ENCODE data around the gene GARNL3.

GARNL3 gene

GRCh38 chr9:127347831-127348776 is 83.5 kb downstream of the GARNL3 start:
- DNase-seq (ENCODE audit: low read depth, low spot score): no peak
- Histone ChIP-seq H3K4me3 (ENCODE audit: low read length) (no peak overlapping the region), H3K36me3 (ENCODE audit: control insufficient read depth, insufficient read depth, low read length) (0 out of 2 replicates have a peak, but pooled peaks cover 2% of the 10 kb centered on the region), H3K4me1 (ENCODE audit: control insufficient read depth, insufficient read depth, low read length) (no peaks in the 10 kb centered on the region), H3K27me3 (ENCODE audit: control insufficient read depth, insufficient read depth, low read length) (no peaks in the 10 kb centered on the region), H3K27ac (ENCODE audit: low read length) (no peak overlapping the region), H3K9me3 (ENCODE audit: control insufficient read depth, insufficient read depth, low read length) (no peaks in the 10 kb centered on the region)
- no CpG with 5 or more reads among the region's 8 CpGs for WGBS (ENCODE audit: insufficient coverage, insufficient read length)

GRCh38 chr9:127349483-127350113 is 85.0 kb downstream of the GARNL3 start:
- Histone ChIP-seq H3K27me3 (ENCODE audit: control insufficient read depth, insufficient read depth, low read length) (no peaks in the 10 kb centered on the region), H3K4me3 (ENCODE audit: low read length) (no peak overlapping the region), H3K9me3 (ENCODE audit: control insufficient read depth, insufficient read depth, low read length) (no peaks in the 10 kb centered on the region), H3K4me1 (ENCODE audit: control insufficient read depth, insufficient read depth, low read length) (peaks cover 3% of the 10 kb centered on the region), H3K27ac (ENCODE audit: low read length) (no peak overlapping the region), H3K36me3 (ENCODE audit: control insufficient read depth, insufficient read depth, low read length) (0 out of 2 replicates have a peak, but pooled peaks cover 2% of the 10 kb centered on the region)
- no peak for DNase-seq (ENCODE audit: low read depth, low spot score)
- WGBS (ENCODE audit: insufficient coverage, insufficient read length): no CpG with 5 or more reads among the region's 12 CpGs

DNA sequence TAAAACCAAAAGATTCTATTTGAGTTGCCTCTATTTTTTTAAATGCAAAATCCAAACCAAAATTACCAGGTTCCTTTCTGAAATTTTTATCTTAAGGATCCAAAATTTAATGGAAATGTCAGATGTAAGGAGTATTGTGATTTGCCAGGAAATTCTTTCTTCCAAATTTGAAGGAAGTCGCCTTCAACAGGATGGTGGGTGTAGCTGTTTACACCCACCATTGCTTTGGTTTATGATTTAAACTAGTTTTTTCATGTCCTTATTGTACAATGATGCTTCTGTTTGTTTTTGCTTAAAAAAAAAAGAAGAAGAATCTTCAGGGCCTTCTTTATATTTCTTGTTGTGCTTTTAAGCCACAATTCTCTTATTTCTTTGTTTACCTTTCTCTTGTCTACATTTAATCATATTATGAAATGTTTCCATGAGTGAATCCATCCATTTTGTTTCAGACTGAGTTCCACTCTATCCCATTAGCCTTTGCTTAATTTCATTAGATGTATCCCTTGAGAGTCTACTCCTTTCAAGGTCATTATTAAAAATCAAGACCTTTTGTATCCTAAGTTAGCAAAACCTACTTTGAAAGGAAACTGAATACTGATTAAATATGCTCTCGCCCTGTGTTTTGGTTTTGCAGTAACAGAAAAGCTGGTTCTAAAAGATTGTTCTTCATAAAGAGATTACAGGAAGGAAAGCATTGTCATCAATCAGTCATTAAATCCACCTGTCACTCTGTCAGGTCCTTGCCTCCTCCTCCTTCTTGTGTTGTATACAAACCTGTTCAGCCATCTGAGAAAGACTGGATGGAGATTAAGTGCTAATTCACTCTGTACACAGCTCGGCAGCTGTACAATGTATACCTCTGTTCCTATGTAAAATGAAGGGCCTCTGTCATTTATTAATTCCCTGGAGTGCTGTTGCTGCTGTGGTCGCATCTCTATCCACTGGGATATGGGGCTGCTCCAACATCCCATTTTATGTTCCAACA is 86.9 kb downstream of the GARNL3 start:
- no peaks in the 10 kb centered on the region for H3K9me3 ChIP-seq (ENCODE audit: control insufficient read depth, insufficient read depth, low read length)
- peaks cover 3% of the 10 kb centered on the region for H3K4me1 ChIP-seq (ENCODE audit: control insufficient read depth, insufficient read depth, low read length)
- no CpG with 5 or more reads among the region's 4 CpGs for WGBS (ENCODE audit: insufficient coverage, insufficient read length)
- no peak overlapping the region for H3K4me3 ChIP-seq (ENCODE audit: low read length)
- no peak for DNase-seq (ENCODE audit: low read depth, low spot score)
- no peaks in the 10 kb centered on the region for H3K36me3 ChIP-seq (ENCODE audit: control insufficient read depth, insufficient read depth, low read length)
- no peaks in the 10 kb centered on the region for H3K27me3 ChIP-seq (ENCODE audit: control insufficient read depth, insufficient read depth, low read length)
- no peak overlapping the region for H3K27ac ChIP-seq (ENCODE audit: low read length)

- Histone ChIP-seq H3K36me3 (ENCODE audit: control insufficient read depth, insufficient read depth, low read length) (no peaks in the 10 kb centered on the region), H3K4me1 (ENCODE audit: control insufficient read depth, insufficient read depth, low read length) (peaks cover 3% of the 10 kb centered on the region), H3K4me3 (ENCODE audit: low read length) (no peak overlapping the region), H3K27me3 (ENCODE audit: control insufficient read depth, insufficient read depth, low read length) (no peaks in the 10 kb centered on the region), H3K9me3 (ENCODE audit: control insufficient read depth, insufficient read depth, low read length) (no peaks in the 10 kb centered on the region), H3K27ac (ENCODE audit: low read length) (no peak overlapping the region)
- WGBS (ENCODE audit: insufficient coverage, insufficient read length): no CpG with 5 or more reads among the region's 5 CpGs
- peak; percentile 64 for DNase-seq (ENCODE audit: low read depth, low spot score)
These were observed 89.3 kb downstream of the GARNL3 start for GRCh38 chr9:127353882-127354281.

DNA sequence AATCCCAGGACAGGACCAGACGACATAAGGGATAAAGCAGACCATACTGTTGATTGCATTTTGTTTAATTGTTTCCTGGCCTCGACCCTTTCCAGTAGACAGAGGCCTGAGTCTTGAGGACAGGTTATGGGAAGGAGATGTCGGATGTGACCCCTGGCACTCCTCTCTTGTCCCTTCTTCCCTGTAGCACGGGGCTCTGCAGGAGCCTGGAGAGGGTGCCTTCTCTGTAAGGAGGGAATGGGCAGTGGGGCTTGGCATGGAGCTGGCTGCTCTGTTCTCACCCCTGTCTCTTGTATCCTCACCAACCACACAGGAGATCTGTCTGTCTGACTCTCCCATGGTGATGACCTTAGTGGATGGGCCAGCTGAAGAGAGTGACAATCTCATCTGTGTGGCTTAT is 92.3 kb downstream of the GARNL3 start:
- H3K4me1 ChIP-seq (ENCODE audit: control insufficient read depth, insufficient read depth, low read length): peaks cover 3% of the 10 kb centered on the region
- no peaks in the 10 kb centered on the region for H3K9me3 ChIP-seq (ENCODE audit: control insufficient read depth, insufficient read depth, low read length)
- no peak overlapping the region for H3K4me3 ChIP-seq (ENCODE audit: low read length)
- H3K27ac ChIP-seq (ENCODE audit: low read length): no peak overlapping the region
- WGBS (ENCODE audit: insufficient coverage, insufficient read length): no CpG with 5 or more reads among the region's 4 CpGs
- no peaks in the 10 kb centered on the region for H3K27me3 ChIP-seq (ENCODE audit: control insufficient read depth, insufficient read depth, low read length)
- H3K36me3 ChIP-seq (ENCODE audit: control insufficient read depth, insufficient read depth, low read length): no peaks in the 10 kb centered on the region
- no peak for DNase-seq (ENCODE audit: low read depth, low spot score)

DNA sequence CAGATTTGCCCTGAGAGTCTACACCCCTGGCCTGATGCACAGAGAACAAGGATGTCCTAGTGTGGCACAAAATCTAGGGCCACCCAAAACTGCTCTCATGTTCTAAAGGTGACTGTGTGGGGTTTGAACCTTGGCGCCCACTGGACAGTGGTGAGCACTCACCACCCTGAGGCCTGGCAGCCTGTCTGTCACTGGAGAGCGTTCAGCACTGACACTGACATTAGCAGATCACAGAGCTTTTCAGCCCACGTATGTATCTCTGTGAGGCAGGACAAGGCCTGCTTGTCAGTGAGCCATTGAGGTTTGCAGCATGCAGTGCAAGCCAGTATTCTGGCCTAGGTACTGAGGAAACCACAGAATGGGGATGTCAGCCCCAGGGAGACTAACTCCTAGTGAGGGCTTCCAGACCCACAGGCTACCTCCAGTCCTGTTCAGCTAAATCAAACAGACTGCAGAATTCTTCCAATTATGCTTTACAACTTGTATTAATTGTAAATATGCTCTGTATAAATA is 93.5 kb downstream of the GARNL3 start:
- Histone ChIP-seq H3K27ac (ENCODE audit: low read length) (no peak overlapping the region), H3K27me3 (ENCODE audit: control insufficient read depth, insufficient read depth, low read length) (no peaks in the 10 kb centered on the region), H3K9me3 (ENCODE audit: control insufficient read depth, insufficient read depth, low read length) (no peaks in the 10 kb centered on the region), H3K4me1 (ENCODE audit: control insufficient read depth, insufficient read depth, low read length) (peaks cover 3% of the 10 kb centered on the region), H3K36me3 (ENCODE audit: control insufficient read depth, insufficient read depth, low read length) (no peaks in the 10 kb centered on the region), H3K4me3 (ENCODE audit: low read length) (no peak overlapping the region)
- DNase-seq (ENCODE audit: low read depth, low spot score): no peak
- no CpG with 5 or more reads among the region's 3 CpGs for WGBS (ENCODE audit: insufficient coverage, insufficient read length)

DNA sequence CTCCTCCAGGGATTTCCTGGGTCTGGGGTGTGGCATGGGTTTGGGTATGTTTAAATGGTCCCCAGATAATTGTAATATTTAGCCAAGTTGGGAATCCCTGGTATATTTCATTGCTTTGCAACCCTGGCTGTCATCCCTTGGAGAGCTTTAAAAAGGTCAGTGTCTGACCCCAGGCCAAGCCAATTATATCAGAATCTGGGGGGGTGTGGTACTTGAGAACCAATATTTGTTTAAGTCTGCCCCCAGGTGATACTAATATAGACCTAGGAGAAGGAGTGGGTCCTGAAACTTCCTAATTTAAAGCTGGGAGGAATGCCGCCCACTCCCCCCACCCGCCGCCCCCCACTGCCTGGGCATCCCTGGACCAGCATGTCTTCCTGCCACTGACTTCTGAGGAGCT is 94.2 kb downstream of the GARNL3 start:
- WGBS (ENCODE audit: insufficient coverage, insufficient read length): no CpG with 5 or more reads among the region's 3 CpGs
- Histone ChIP-seq H3K9me3 (ENCODE audit: control insufficient read depth, insufficient read depth, low read length) (no peaks in the 10 kb centered on the region), H3K27me3 (ENCODE audit: control insufficient read depth, insufficient read depth, low read length) (no peaks in the 10 kb centered on the region), H3K4me3 (ENCODE audit: low read length) (no peak overlapping the region), H3K4me1 (ENCODE audit: control insufficient read depth, insufficient read depth, low read length) (peaks cover under 1% of the 10 kb centered on the region), H3K36me3 (ENCODE audit: control insufficient read depth, insufficient read depth, low read length) (no peaks in the 10 kb centered on the region), H3K27ac (ENCODE audit: low read length) (no peak overlapping the region)
- DNase-seq (ENCODE audit: low read depth, low spot score): no peak

GRCh38 chr9:127360250-127360649 is 95.7 kb downstream of the GARNL3 start:
- DNase-seq (ENCODE audit: low read depth, low spot score): no peak
- Histone ChIP-seq H3K27ac (ENCODE audit: low read length) (no peak overlapping the region), H3K36me3 (ENCODE audit: control insufficient read depth, insufficient read depth, low read length) (no peaks in the 10 kb centered on the region), H3K4me1 (ENCODE audit: control insufficient read depth, insufficient read depth, low read length) (no peaks in the 10 kb centered on the region), H3K27me3 (ENCODE audit: control insufficient read depth, insufficient read depth, low read length) (no peaks in the 10 kb centered on the region), H3K4me3 (ENCODE audit: low read length) (no peak overlapping the region), H3K9me3 (ENCODE audit: control insufficient read depth, insufficient read depth, low read length) (no peaks in the 10 kb centered on the region)
- WGBS (ENCODE audit: insufficient coverage, insufficient read length): no CpG with 5 or more reads among the region's 8 CpGs

DNA sequence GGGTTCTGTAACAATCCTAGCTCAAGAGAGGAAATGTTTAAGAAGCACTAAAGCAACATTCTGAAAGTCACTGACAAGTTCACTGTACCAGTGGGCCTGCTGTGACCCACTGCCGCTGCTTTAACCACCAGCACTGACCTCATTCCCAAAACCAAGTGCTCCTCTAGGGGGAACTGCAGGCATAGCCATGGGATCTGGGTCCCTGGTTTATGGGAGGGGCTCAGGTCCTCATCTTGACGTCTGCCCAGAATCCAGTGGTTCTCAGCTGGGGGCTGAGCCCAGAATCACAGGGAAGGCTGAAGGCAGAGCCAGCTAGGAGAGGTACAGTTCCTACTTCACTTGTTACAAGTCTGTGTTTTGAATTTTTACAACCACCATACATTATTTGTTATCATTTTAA is 96.3 kb downstream of the GARNL3 start:
- Histone ChIP-seq H3K27ac (ENCODE audit: low read length) (no peak overlapping the region), H3K36me3 (ENCODE audit: control insufficient read depth, insufficient read depth, low read length) (0 out of 2 replicates have a peak, but pooled peaks cover 2% of the 10 kb centered on the region), H3K4me1 (ENCODE audit: control insufficient read depth, insufficient read depth, low read length) (no peaks in the 10 kb centered on the region), H3K9me3 (ENCODE audit: control insufficient read depth, insufficient read depth, low read length) (no peaks in the 10 kb centered on the region), H3K27me3 (ENCODE audit: control insufficient read depth, insufficient read depth, low read length) (no peaks in the 10 kb centered on the region), H3K4me3 (ENCODE audit: low read length) (no peak overlapping the region)
- peak; percentile 31 for DNase-seq (ENCODE audit: low read depth, low spot score)
- WGBS (ENCODE audit: insufficient coverage, insufficient read length): no CpG with 5 or more reads among the region's 2 CpGs

DNA sequence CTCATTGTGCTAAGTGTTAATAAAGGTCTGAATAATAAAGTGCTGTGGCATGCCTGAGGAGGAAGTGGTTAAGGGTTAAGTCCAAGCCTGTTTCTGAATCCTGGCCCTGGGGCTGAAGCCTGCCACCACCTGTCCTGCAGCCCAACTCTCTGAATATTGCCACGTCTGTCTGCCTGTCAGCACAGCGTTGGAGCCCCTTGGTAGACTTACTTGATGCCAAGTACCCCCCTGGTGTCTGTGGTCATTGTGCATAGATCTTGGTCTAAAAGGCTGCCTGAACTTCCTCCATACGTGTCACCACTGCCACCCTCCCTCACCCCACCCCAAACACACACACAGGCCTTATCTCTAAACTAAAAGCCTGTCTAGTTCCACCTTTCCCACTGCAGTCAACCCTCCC is 97.0 kb downstream of the GARNL3 start:
- Histone ChIP-seq H3K4me1 (ENCODE audit: control insufficient read depth, insufficient read depth, low read length) (no peaks in the 10 kb centered on the region), H3K36me3 (ENCODE audit: control insufficient read depth, insufficient read depth, low read length) (0 out of 2 replicates have a peak, but pooled peaks cover 2% of the 10 kb centered on the region), H3K27ac (ENCODE audit: low read length) (no peak overlapping the region), H3K9me3 (ENCODE audit: control insufficient read depth, insufficient read depth, low read length) (no peaks in the 10 kb centered on the region), H3K27me3 (ENCODE audit: control insufficient read depth, insufficient read depth, low read length) (no peaks in the 10 kb centered on the region), H3K4me3 (ENCODE audit: low read length) (no peak overlapping the region)
- DNase-seq (ENCODE audit: low read depth, low spot score): no peak
- WGBS (ENCODE audit: insufficient coverage, insufficient read length): no CpG with 5 or more reads among the region's 3 CpGs
